ENCODE results near the gene SND1. TPM values are rescaled to one million over a fixed set of nuclear protein-coding genes. Genes with fewer than 3 reads are reported as not detected.

The SND1 gene
- total RNA-seq, 2 experiments from 2014 or later: 193 to 214 TPM

- Mint-ChIP-seq H3K4me3 (no peak overlapping the region), H3K36me3 (ENCODE audit: low read depth) (peaks cover 8% of the 10 kb centered on the region), H3K27me3 (no peaks in the 10 kb centered on the region), H3K9me3 (ENCODE audit: low read depth) (no peaks in the 10 kb centered on the region), H3K4me1 (peaks cover 10% of the 10 kb centered on the region), H3K27ac (no peak overlapping the region)
- intact Hi-C loops (cut with DNase I, micrococcal nuclease): no loop called here
- DNase-seq (no peak), ATAC-seq (no peak)
- ChIA-PET POLR2A (no interaction called here), CTCF (interaction anchor here (0.7 kb wide), 1 partner anchor 225 kb away, joined by 3 read pairs; no protein-coding TSS in a partner anchor)
Observed at GRCh38 chr7:128037880-128038619, 386.1 kb downstream of the SND1 start.

- DNase-seq: no peak
- Mint-ChIP-seq H3K27ac (no peak overlapping the region), H3K27me3 (no peaks in the 10 kb centered on the region), H3K36me3 (ENCODE audit: low read depth) (peaks cover 10% of the 10 kb centered on the region), H3K4me1 (peaks cover 15% of the 10 kb centered on the region), H3K4me3 (no peak overlapping the region), H3K9me3 (ENCODE audit: low read depth) (no peaks in the 10 kb centered on the region)
- ChIA-PET CTCF (interaction anchor here (0.7 kb wide), 1 partner anchor 877 kb away, joined by 3 read pairs; no protein-coding TSS in a partner anchor), POLR2A (no interaction called here)
- ATAC-seq: no peak
- intact Hi-C loops (cut with DNase I, micrococcal nuclease): no loop called here
Observed at GRCh38 chr7:128039544-128039953, 387.6 kb downstream of the SND1 start.

GRCh38 chr7:128040205-128040604, 388.2 kb downstream of the SND1 start:
- H3K4me1 Mint-ChIP-seq: peaks cover 18% of the 10 kb centered on the region
- ATAC-seq (no peak), DNase-seq (no peak)
- ChIA-PET CTCF (interaction anchor here (0.7 to 1.4 kb wide), 3 partner anchors 10 to 878 kb away, joined by 3 to 4 read pairs (median 3); no protein-coding TSS in a partner anchor), POLR2A (no interaction called here)
- intact Hi-C loops (cut with DNase I, micrococcal nuclease): no loop called here
- peaks cover 10% of the 10 kb centered on the region for H3K36me3 Mint-ChIP-seq (ENCODE audit: low read depth)
- H3K4me3 Mint-ChIP-seq: no peak overlapping the region
- H3K9me3 Mint-ChIP-seq (ENCODE audit: low read depth): no peaks in the 10 kb centered on the region
- H3K27ac Mint-ChIP-seq: no peak overlapping the region
- no peaks in the 10 kb centered on the region for H3K27me3 Mint-ChIP-seq

DNA sequence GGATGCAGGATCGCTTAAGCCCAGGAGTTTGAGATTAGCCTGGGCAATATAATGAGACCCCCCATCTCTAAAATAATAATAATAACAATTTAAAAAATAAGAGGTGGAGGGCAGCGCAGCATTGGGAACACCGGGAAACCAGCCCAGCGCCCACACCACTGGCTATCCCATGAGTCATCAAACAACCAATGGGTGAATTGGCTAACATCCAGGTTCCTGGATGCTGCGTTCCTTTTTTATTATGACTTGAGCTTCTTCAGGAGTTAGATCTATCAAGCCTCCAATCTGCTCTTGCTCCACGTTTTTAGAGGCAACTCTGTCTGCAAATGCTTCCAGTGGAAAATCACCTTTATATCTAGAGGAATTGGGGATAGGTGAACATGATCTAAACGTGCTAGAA, 389.2 kb downstream of the SND1 start:
- no peak for ATAC-seq
- DNase-seq: no peak
- intact Hi-C loops (cut with DNase I, micrococcal nuclease): no loop called here
- CTCF ChIA-PET: interaction anchor here (0.6 to 1.4 kb wide), 4 partner anchors 11 to 175 kb away, joined by 3 to 5 read pairs (median 4); no protein-coding TSS in a partner anchor
- POLR2A ChIA-PET: no interaction called here
- H3K4me1 Mint-ChIP-seq: peaks cover 21% of the 10 kb centered on the region
- no peak overlapping the region for H3K4me3 Mint-ChIP-seq
- H3K27me3 Mint-ChIP-seq: no peaks in the 10 kb centered on the region
- no peaks in the 10 kb centered on the region for H3K9me3 Mint-ChIP-seq (ENCODE audit: low read depth)
- H3K36me3 Mint-ChIP-seq (ENCODE audit: low read depth): peaks cover 10% of the 10 kb centered on the region
- H3K27ac Mint-ChIP-seq: no peak overlapping the region

- ATAC-seq (no peak), DNase-seq (no peak)
- peaks cover 10% of the 10 kb centered on the region for H3K36me3 Mint-ChIP-seq (ENCODE audit: low read depth)
- no peak overlapping the region for H3K4me3 Mint-ChIP-seq
- no peak overlapping the region for H3K27ac Mint-ChIP-seq
- H3K9me3 Mint-ChIP-seq (ENCODE audit: low read depth): no peaks in the 10 kb centered on the region
- POLR2A ChIA-PET: no interaction called here
- H3K27me3 Mint-ChIP-seq: no peaks in the 10 kb centered on the region
- CTCF ChIA-PET: interaction anchor here (1.1 kb wide), 1 partner anchor 11 kb away, joined by 3 read pairs; no protein-coding TSS in a partner anchor
- intact Hi-C loops (cut with DNase I, micrococcal nuclease): no loop called here
- peaks cover 15% of the 10 kb centered on the region for H3K4me1 Mint-ChIP-seq
Observed at GRCh38 chr7:128042012-128042411, 390.0 kb downstream of the SND1 start.

GRCh38 chr7:128044064-128044463, 392.1 kb downstream of the SND1 start:
- Mint-ChIP-seq H3K36me3 (ENCODE audit: low read depth) (peaks cover 11% of the 10 kb centered on the region), H3K27me3 (no peaks in the 10 kb centered on the region), H3K4me3 (no peak overlapping the region), H3K9me3 (ENCODE audit: low read depth) (no peaks in the 10 kb centered on the region), H3K27ac (no peak overlapping the region), H3K4me1 (peaks cover 15% of the 10 kb centered on the region)
- no peak for DNase-seq
- POLR2A ChIA-PET: no interaction called here
- CTCF ChIA-PET: no interaction called here
- intact Hi-C loops (cut with DNase I, micrococcal nuclease): no loop called here
- no peak for ATAC-seq

- Mint-ChIP-seq H3K4me3 (no peak overlapping the region), H3K27me3 (no peaks in the 10 kb centered on the region), H3K36me3 (ENCODE audit: low read depth) (peaks cover 11% of the 10 kb centered on the region), H3K4me1 (peaks cover 22% of the 10 kb centered on the region), H3K27ac (no peak overlapping the region), H3K9me3 (ENCODE audit: low read depth) (no peaks in the 10 kb centered on the region)
- ChIA-PET POLR2A (no interaction called here), CTCF (interaction anchor here (0.6 to 1.1 kb wide), 3 partner anchors 10 to 164 kb away, joined by 3 read pairs; no protein-coding TSS in a partner anchor)
- DNase-seq: no peak
- no peak for ATAC-seq
- intact Hi-C loops (cut with DNase I, micrococcal nuclease): no loop called here
Observed at GRCh38 chr7:128045158-128045557, 393.2 kb downstream of the SND1 start.

- H3K4me3 Mint-ChIP-seq: no peak overlapping the region
- no peaks in the 10 kb centered on the region for H3K9me3 Mint-ChIP-seq (ENCODE audit: low read depth)
- no peaks in the 10 kb centered on the region for H3K27me3 Mint-ChIP-seq
- H3K4me1 Mint-ChIP-seq: peaks cover 23% of the 10 kb centered on the region
- H3K27ac Mint-ChIP-seq: no peak overlapping the region
- peaks cover 9% of the 10 kb centered on the region for H3K36me3 Mint-ChIP-seq (ENCODE audit: low read depth)
- DNase-seq (no peak), ATAC-seq (no peak)
- CTCF ChIA-PET: interaction anchor here (0.9 to 1.1 kb wide), 2 partner anchors 126 to 163 kb away, joined by 3 read pairs; no protein-coding TSS in a partner anchor
- POLR2A ChIA-PET: no interaction called here
- intact Hi-C loops (cut with DNase I, micrococcal nuclease): no loop called here
Observed at GRCh38 chr7:128045766-128046165, 393.8 kb downstream of the SND1 start.

GRCh38 chr7:128052404-128052803, 400.4 kb downstream of the SND1 start:
- CTCF ChIA-PET: interaction anchor here (0.6 to 1.1 kb wide), 3 partner anchors 11 to 187 kb away, joined by 3 read pairs; no protein-coding TSS in a partner anchor

DNA sequence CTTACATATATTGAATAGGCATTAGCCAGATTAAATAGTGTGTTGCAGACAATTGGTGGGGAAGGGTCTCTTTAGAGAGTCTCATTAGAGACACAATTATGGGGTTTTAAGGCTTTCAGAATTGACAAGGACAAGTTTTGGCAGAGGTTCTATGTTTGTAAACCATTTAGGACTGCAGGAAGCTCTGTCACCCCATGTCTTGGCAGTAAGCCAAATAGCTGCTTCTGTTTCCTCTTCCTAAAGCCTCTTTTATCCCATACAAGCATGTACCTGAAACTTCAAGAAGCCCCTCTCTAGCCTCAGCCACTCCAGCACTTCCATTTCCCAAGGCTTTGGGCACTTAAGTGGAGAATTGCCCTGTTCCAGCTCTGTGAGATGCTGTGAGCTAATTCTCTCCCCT, 401.0 kb downstream of the SND1 start:
- Mint-ChIP-seq H3K36me3 (ENCODE audit: low read depth) (peaks cover 3% of the 10 kb centered on the region), H3K27me3 (no peaks in the 10 kb centered on the region), H3K4me3 (no peak overlapping the region), H3K4me1 (peaks cover 50% of the 10 kb centered on the region), H3K27ac (no peak overlapping the region), H3K9me3 (ENCODE audit: low read depth) (no peaks in the 10 kb centered on the region)
- DNase-seq: no peak
- CTCF ChIA-PET: interaction anchor here (0.6 to 1.8 kb wide), 5 partner anchors 11 to 312 kb away, joined by 3 to 4 read pairs (median 3); no protein-coding TSS in a partner anchor
- ATAC-seq: no peak
- POLR2A ChIA-PET: no interaction called here
- intact Hi-C loops (cut with DNase I, micrococcal nuclease): no loop called here

More at GRCh38 chr7:128052404-128052803, 400.4 kb downstream of the SND1 start:
- POLR2A ChIA-PET: no interaction called here
- Mint-ChIP-seq H3K36me3 (ENCODE audit: low read depth) (peaks cover 3% of the 10 kb centered on the region), H3K27ac (no peak overlapping the region), H3K4me1 (peaks cover 44% of the 10 kb centered on the region), H3K9me3 (ENCODE audit: low read depth) (no peaks in the 10 kb centered on the region), H3K4me3 (no peak overlapping the region), H3K27me3 (no peaks in the 10 kb centered on the region)
- DNase-seq (no peak), ATAC-seq (no peak)
- intact Hi-C loops (cut with DNase I, micrococcal nuclease): no loop called here

- Mint-ChIP-seq H3K27me3 (no peaks in the 10 kb centered on the region), H3K4me3 (no peak overlapping the region), H3K9me3 (ENCODE audit: low read depth) (no peaks in the 10 kb centered on the region), H3K4me1 (peaks cover 60% of the 10 kb centered on the region), H3K36me3 (ENCODE audit: low read depth) (no peaks in the 10 kb centered on the region), H3K27ac (no peak overlapping the region)
- ChIA-PET POLR2A (no interaction called here), CTCF (interaction anchor here (1.8 kb wide), 1 partner anchor 155 kb away, joined by 4 read pairs; no protein-coding TSS in a partner anchor)
- ATAC-seq (no peak), DNase-seq (no peak)
- intact Hi-C loops (cut with DNase I, micrococcal nuclease): no loop called here
Observed at GRCh38 chr7:128053991-128054390, 402.0 kb downstream of the SND1 start.

GRCh38 chr7:128054511-128054910, 402.5 kb downstream of the SND1 start:
- H3K27ac Mint-ChIP-seq: no peak overlapping the region
- H3K27me3 Mint-ChIP-seq: no peaks in the 10 kb centered on the region
- ATAC-seq (no peak), DNase-seq (no peak)
- H3K36me3 Mint-ChIP-seq (ENCODE audit: low read depth): no peaks in the 10 kb centered on the region
- H3K4me3 Mint-ChIP-seq: no peak overlapping the region
- peaks cover 62% of the 10 kb centered on the region for H3K4me1 Mint-ChIP-seq
- ChIA-PET POLR2A (no interaction called here), CTCF (interaction anchor here (0.9 to 1.8 kb wide), 2 partner anchors 152 to 155 kb away, joined by 3 to 4 read pairs; no protein-coding TSS in a partner anchor)
- intact Hi-C loops (cut with DNase I, micrococcal nuclease): no loop called here
- H3K9me3 Mint-ChIP-seq (ENCODE audit: low read depth): no peaks in the 10 kb centered on the region
